HG03064 (cell line): ENCODE data around the gene PSME3IP1.

Experiments used
- ATAC-seq: cut with Tn5 transposase; IDR thresholded peaks from one replicate; pipeline ENCODE4 v1.9.1; 2021; ENCODE audit warnings: low read depth; ENCODE audit not compliant: unreplicated experiment

PSME3IP1 gene

GRCh38 chr16:57146040-57146647, 39.7 kb downstream of the PSME3IP1 start:
- ATAC-seq = no peak

- ATAC-seq = no peak
Observed at GRCh38 chr16:57145046-57146021, 40.5 kb downstream of the PSME3IP1 start.

GRCh38 chr16:57144027-57144426, 41.8 kb downstream of the PSME3IP1 start:
- ATAC-seq = no peak

- ATAC-seq = no peak
Observed at GRCh38 chr16:57143149-57143921, 42.5 kb downstream of the PSME3IP1 start.

DNA sequence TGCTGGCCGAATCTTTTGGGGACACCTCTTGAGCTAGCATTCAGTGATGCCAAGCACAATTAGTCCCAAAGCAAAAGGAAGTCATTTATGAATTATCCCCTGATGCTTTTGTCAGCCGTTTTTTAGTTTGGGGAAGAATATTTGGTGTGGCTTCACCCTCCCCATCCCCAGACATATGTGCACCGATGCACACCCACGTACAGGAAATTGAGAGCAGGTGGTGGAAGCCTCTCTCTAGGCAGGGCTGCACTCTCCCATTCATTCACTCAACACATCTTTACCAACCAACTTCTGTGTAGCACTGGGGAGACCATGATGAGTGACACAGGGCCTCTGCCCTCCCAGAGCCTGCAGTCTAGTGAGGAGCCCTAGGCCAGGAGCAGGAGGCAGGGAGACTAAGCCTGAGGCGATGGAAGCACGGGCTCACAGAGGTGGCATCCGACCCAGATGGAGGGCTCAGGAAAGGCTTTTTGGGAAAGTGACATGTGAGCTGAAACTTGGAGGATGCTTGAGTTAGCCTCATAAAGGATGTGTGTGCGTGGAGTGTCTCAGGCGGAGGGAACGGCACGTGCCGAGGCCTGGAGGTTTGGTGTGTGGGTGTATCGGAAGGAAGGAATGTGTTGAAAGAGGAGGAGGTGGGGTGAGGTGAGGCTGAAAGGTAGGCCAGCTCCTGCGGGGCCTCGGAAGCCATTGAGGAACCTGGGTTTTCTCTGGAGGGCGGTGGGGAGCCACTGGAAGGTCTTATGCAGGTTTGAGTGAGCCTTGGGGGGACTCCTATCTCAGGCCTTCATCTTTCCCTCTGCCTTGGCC, 43.8 kb downstream of the PSME3IP1 start:
- ATAC-seq = no peak

- no peak for ATAC-seq
Observed at GRCh38 chr16:57140931-57141668, 44.7 kb downstream of the PSME3IP1 start.

GRCh38 chr16:57138281-57138935, 47.4 kb downstream of the PSME3IP1 start:
- ATAC-seq = no peak

- no peak for ATAC-seq
Observed at GRCh38 chr16:57137566-57138273, 48.1 kb downstream of the PSME3IP1 start.

- ATAC-seq = no peak
Observed at GRCh38 chr16:57137043-57137442, 48.8 kb downstream of the PSME3IP1 start.

DNA sequence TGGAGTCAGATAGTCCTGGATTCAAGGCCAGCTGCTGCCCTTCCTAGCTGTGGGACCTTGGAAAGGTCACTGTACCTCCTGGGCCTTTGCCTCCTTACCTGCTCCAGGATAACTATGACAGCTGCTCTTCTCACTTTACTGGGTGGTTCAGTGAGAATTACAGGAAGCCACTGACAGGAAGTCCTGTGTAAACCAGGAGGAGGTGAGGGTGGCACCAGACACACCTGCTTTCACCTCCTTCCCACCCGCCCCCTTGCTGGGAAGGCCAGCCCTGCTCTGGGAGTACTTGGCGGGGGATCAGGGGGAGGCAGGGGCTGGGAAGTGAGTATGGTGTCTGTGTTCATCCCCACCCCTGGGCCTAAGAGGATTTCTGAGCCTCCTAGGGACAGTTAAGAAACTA, 50.9 kb downstream of the PSME3IP1 start:
- ATAC-seq = no peak

GRCh38 chr16:57133886-57134285, 52.0 kb downstream of the PSME3IP1 start:
- ATAC-seq = no peak

GRCh38 chr16:57133031-57133430, 52.8 kb downstream of the PSME3IP1 start:
- ATAC-seq = no peak

- no peak for ATAC-seq
Observed at GRCh38 chr16:57132470-57132869, 53.4 kb downstream of the PSME3IP1 start.

DNA sequence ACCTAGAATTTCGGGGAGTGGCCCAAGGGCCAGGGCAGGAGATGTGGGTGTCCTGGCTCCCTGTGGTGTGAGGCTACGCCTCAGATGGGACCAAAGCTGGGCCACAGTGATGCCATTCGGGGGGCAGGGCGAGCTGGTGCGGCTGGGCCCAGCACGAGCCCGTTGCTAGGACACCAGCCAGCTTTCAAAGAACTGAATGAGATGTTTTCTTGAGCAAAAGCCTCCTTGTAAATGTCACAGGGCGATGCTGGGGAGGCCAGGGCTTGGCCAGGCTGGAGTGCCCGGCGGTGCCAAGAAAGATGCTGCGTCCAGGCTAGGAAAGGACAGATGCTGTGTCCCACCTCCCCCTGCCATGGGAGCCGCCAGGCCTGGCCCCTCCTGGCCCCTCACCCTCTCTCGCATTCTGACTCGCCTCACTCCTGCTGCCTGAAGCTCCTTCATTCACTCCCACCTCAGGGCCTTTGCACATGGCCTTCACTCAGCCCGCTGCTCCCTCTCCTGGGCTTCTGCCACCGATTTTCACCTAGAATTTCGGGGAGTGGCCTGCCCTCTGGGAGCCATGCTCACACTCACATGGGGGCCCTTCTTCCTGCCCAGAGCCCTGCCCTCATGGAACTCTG, 54.4 kb downstream of the PSME3IP1 start:
- no peak for ATAC-seq

DNA sequence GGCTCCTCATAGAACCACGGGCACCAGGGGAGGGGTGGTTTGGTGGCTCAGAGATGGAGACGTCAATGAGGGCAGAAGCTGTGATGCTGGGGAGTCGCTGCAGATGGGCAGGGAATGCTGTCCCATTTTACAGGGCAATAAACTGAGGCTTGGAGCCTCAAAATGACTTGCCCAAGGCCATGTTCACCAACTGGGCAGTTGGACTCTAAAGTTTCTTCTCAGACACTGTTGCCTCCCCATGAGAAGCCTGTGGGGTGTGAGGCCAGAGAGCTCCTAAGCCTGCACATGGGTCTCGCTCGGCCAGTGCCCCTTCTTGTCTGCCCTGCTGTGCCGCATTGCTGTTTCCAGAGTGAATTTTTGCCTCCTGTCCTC, 54.9 kb downstream of the PSME3IP1 start:
- ATAC-seq = no peak

DNA sequence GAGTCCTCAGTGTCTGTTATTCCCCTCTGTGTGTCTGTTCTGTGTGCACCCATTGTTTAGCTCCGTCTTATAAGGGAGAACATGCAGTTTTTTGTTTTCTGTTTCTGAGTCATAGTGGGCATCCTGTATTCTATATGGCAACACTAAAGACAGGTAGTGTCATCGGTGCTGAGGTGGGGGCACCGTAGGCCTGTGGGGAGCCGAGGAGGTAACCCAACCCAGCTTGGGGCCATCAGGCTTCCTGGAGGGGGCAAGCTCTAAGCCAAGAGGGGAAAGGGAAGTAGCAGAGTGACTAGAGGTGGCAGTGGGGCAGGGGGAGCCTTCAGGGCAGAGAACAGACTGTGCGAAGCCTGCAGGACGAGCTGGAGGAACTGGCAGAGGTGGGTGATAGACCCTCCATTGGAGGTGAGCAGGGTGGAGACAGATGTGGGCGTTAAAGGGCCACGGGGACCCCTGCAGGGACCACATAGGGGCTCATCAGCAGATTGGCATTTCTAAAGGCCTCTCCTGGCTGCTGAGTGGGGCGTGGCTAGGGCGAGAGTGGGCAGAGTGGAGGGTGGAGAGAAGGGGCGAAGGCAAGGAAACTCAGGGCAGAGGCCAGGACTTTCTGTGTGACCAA, 57.0 kb downstream of the PSME3IP1 start:
- no peak for ATAC-seq

DNA sequence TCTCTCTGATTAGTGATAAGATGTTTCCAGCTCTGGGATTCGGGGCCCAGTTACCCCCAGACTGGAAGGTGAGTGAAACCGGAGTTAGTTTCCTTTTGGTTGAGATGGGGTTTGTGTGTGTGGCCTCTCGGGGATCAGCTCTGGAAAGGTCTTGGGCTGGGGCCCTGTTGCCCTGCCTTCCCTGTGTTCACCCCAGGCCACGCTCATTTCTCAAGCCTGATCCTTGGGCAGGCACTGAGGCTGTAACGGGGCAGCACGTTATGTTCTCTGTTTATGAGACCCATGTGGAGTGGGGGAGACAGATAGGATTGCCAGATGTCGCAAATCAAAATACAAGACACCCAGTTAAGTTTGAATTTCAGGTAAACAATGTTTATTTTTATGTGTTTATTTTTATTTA, 58.0 kb downstream of the PSME3IP1 start:
- ATAC-seq = no peak
